ENCODE data around the gene SNTG2.
"Not testable (repeated sequence)": the region's sequence is repeated elsewhere in the genome, so short reads cannot be mapped to it uniquely, and the experiment has no call there.

Gene SNTG2

DNA sequence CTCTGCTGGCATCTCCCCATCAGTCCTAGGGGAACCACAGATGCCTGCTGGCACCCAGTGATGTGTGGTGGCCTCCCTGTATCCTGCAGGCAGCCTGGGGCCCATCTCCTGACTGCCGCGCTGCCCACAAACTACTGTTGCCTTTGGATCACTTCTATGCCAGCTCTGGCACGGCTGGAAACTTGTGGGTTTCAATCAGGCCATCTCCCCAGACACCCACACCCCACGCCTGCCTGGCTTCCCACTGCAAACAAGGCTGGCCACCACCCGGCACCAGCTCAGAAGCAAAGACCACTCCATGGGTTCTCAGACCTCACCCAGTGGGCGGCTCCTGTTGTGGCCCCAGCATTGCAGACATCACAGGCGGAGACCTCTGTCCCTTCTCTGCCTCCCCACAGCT, 447.5 kb downstream of the SNTG2 start:
- no peak for DNase-seq

DNA sequence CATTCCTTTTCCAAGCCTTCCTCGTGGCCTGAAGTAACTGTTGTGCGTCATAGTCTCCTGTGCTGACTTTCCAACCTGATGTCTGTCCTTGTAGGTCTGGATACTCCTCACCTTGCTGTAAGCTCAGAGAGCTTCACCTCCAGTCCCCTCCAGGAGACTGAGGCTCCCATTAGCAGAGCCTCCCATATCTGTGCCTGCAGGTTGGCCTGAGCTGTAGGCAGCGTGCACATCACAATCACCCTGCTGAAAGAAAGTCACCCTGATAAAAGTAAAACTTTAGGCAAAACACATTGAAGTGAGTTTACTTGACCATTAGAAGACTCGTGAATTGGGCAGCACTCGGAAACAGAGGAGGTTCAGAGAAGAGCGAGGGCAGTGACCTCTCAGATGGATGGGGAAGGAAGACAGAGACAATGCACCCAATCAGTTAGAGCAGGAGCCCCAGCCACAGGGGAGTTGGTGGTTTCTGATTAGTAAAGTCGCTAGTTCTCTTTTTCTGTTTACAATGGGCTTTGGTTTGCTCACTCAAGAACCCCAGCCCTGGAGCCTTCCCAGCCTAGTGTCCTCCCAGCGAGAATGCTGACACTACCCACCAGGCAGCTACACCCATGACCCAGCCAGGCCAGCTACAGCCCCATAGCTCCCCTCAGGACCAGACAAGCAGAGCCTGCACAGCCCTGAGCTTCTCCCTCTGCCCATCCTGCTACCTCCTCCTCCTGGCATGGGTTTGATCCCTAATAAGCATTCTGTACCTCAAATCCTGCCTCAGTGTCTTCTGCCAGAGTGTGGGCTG, 450.5 kb downstream of the SNTG2 start:
- DNase-seq: no peak

DNA sequence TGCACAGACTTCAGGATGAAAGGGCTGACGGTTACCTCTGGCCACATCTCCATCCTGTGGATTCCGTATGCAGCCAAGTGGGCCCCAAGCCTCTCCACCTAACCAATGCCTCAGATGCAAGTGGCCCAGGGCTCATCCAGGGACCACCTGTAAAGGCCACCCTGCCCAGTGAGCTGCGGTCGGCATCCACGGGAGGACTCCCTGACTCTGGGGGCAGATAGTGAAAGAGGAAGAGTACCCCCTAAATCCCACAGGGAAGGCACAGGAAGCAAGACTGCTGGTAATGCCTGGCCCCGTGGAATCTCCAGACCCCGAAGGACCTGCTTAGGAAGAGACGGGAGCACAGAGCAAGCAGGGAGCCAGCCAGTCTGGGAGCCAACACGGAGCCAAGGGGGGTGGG, 451.4 kb downstream of the SNTG2 start:
- DNase-seq: no peak

DNA sequence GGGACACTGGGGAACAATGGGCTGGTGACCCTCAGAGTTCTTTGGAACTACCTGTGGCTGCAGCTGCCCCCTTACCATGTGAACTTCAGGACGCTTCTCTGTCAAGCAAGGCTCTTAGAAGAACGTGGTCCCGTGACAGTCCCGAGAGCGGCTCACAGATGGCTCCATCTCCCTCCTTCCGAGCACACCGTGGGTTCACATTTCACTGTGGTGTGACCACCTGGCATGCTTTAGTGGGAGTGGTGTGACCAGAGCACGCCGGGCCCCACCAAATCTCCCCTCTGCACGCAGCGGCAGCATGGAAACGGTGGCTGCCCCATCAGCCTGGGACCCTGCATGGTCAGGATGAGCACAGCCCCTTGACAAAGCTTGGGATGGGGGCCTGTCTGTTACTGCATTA, 452.9 kb downstream of the SNTG2 start:
- DNase-seq: no peak

DNA sequence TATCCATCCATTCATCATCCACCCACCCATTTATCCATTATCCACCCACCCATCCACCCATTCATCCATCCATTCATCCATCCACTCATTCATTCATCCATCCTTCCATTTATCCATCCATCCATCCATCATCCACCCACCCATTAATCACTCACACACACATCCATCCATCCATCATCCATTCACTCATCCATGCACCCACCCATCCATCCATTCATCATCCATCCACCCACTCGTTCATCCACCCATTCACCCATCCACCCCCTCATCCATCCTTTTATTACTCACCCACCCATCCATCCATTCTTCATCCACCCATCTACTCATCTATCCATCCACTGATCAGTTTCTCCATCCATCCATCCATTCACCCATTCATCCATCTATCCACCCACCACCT, 454.5 kb downstream of the SNTG2 start:
- no peak for DNase-seq

DNA sequence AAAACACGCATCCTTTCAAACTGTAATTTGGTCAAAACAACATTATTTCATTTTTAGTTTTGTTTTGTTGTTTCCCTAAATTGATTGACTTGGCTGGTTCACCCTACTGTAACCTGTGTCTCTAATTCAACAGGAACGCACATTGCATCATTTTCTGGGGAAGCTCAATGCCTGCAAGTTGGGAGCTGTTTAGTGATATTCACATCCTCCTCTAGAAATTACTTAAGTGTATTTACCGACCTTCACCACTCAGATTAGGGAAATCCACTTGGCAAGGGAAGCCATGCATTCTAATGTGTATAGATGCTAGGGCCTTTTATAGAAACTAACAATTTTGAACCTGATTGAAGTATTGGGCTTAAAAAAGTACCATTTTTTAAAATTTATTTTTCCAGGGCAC, 455.3 kb downstream of the SNTG2 start:
- DNase-seq: no peak

DNA sequence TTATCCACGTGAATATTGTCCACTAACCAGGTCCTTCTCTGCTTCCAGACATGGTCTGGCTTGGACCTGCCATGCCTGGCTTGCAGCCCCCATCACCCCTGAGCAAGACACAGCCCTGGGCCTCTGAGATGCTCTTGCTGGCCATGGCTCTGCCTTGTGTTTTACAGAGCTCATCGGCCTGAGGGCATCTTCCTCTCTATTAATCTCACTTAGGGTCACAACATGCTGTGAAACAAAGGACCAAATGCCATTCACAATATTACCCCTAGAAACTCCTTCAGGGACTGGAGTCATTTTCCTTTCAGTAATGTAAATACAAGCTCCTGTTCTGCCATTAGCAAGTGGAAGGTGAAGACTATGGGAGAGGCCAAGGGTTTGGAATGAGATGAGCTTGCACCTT, 455.8 kb downstream of the SNTG2 start:
- no peak for DNase-seq

DNA sequence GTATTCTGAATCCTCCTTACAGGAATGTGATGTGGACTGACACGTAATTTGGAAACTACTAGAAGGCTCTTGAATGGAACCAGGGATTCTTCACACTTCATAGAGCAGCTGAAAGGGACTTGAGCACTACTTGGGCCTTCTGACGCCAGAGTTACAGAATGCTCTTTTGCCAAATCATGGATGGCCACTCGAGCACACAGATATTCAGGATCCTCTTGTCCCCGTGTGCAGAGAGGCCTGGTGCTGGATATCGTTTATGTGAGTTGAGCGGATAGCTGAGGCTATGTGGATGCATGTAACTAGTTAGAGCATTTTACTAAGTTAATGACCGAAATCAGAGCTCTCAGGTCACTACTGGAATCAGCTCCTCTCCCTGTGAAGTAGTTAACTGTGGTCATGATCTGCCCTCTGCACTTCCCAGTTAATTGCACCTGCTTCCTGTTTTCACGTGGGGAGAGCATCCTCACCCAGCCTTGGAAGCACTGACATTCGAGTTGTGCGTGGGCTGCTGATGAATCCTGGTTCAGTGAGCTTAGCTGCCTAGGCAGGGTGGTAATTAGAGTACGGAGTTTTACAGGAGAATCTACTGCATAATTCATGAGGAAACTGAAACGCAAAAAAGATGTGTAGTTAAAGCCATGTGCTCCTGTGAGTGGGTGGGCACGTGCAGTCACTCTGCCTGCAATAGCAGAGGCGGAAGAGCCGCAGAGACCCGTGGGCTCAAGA, 457.5 kb downstream of the SNTG2 start:
- no peak for DNase-seq

DNA sequence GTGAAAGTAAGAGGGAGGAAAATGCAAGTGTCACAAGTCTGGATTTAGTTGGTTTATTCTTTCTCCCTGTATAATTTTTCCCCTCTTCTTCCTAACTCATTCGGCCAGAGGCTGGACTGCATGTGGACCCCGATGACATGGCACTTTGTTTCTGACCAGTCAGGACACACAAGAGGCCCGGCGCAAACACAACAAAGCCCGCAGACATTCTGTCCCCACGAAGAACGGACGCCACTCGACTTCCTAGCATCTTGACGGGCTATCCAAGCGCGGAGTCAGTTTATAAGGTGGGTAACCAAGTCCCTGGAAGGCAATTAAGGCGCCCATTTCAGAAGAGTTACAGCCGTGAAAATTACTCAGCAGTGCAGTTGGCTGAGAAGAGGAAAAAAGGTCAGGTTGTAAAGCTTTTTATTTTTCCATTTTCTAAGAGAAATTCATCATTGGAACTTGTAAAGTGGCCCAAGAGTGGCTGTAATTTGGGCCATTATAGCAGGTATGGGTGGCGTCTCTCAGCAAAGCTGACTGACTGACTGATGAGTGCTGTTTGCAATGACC, 462.6 kb downstream of the SNTG2 start, which contains the start of gene TPO:
TSS of gene TPO (plus strand) at position 308 of the 555 bp plus-strand sequence. CDS start 946 bp downstream, outside the sequence.
- DNase-seq: no peak

DNA sequence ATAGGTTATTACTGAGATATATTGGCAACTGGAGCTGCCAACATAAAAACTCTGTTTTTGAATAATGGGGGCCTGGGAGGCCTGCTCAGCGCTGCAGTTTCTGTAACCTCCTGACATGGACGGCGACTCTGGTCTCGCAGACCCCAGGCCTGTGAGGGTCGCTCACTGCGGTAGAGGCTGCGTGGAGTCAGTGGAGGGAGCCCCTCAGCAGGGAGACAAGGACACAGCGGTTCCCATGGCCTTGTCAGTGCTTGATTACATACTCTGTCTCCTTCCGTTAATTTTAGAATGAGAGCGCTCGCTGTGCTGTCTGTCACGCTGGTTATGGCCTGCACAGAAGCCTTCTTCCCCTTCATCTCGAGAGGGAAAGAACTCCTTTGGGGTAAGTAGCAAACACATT, 463.5 kb downstream of the SNTG2 start:
- no peak for DNase-seq

DNA sequence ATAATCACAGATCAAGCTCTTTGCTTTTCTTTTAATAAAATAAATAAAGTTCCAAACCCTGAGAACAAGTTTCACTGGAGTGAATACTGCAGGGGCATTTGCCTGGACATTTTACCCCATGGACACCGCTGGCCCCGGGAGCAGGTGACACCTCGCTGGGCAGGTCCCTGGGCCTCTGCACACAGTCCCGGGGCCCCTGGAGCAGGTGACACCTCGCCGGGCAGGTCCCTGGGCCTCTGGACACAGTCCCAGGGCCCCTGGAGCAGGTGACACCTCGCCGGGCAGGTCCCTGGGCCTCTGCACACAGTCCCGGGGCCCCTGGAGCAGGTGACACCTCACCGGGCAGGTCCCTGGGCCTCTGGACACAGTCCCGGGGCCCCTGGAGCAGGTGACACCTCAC, 464.3 kb downstream of the SNTG2 start:
- not testable (repeated sequence) for DNase-seq

DNA sequence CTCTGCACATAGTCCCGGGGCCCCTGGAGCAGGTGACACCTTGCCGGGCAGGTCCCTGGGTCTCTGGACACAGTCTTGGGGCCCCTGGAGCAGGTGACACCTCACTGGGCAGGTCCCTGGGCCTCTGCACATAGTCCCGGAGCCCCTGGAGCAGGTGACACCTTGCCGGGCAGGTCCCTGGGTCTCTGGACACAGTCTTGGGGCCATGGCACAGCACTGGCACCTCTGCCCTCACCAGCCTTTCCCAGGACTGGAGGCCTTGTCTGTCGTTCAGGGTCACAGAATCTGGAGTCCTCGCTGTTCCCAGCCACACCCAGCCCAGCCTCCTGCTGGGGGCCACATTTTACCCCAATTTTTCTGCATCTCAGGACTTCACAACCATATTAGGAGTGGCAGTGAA, 464.9 kb downstream of the SNTG2 start:
- DNase-seq: no peak

Data from CD4-positive, alpha-beta T cell treated with Interleukin-17A for 4 hours (primary cell).